WTC11 (cell line): ENCODE data around the gene RIN3.

Experiments used
- ATF2 ChIP-seq: sonication (generic); formaldehyde crosslinking; IDR thresholded peaks from 2 replicates; pipeline ENCODE4 v1.8.1; 2022; ENCODE audit warnings: low read depth, missing genetic modification reagents, borderline replicate concordance
- IRF1 ChIP-seq: sonication (generic); formaldehyde crosslinking; IDR thresholded peaks from 2 replicates; pipeline ENCODE4 v1.8.0; 2023; ENCODE audit warnings: missing genetic modification reagents
- TEAD1 ChIP-seq: sonication (generic); formaldehyde crosslinking; IDR thresholded peaks from 2 replicates; pipeline ENCODE4 v1.8.0; 2022; ENCODE audit warnings: mild to moderate bottlenecking, missing genetic modification reagents
- TF ChIP-seq, protein P1 (sequence below): fragments of 200-600 bp; IDR thresholded peaks from 2 replicates; pipeline ENCODE4 v1.8.0; 2022; ENCODE audit warnings: antibody characterized with exemption
- TF ChIP-seq, protein P2 (sequence below): sonication (generic); formaldehyde crosslinking; IDR thresholded peaks from 2 replicates; pipeline ENCODE4 v1.8.1; 2022; ENCODE audit warnings: missing genetic modification reagents, borderline replicate concordance
- TF ChIP-seq, protein P3 (sequence below): sonication (generic); formaldehyde crosslinking; IDR thresholded peaks from 2 replicates; pipeline ENCODE4 v1.8.1; 2023; ENCODE audit warnings: mild to moderate bottlenecking, moderate library complexity, missing genetic modification reagents
- TF ChIP-seq, protein P4 (sequence below): sonication (generic); formaldehyde crosslinking; IDR thresholded peaks from 2 replicates; pipeline ENCODE4 v1.8.0; 2022; ENCODE audit warnings: mild to moderate bottlenecking, missing genetic modification reagents

GRCh38 chr14:92487513-92488133 is 26.0 kb upstream of the RIN3 start:
- TF ChIP-seq, protein P1, sequence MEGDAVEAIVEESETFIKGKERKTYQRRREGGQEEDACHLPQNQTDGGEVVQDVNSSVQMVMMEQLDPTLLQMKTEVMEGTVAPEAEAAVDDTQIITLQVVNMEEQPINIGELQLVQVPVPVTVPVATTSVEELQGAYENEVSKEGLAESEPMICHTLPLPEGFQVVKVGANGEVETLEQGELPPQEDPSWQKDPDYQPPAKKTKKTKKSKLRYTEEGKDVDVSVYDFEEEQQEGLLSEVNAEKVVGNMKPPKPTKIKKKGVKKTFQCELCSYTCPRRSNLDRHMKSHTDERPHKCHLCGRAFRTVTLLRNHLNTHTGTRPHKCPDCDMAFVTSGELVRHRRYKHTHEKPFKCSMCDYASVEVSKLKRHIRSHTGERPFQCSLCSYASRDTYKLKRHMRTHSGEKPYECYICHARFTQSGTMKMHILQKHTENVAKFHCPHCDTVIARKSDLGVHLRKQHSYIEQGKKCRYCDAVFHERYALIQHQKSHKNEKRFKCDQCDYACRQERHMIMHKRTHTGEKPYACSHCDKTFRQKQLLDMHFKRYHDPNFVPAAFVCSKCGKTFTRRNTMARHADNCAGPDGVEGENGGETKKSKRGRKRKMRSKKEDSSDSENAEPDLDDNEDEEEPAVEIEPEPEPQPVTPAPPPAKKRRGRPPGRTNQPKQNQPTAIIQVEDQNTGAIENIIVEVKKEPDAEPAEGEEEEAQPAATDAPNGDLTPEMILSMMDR: no peak
- TF ChIP-seq IRF1 (CRISPR knock-in tag) (no peak), TEAD1 (no peak), ATF2 (CRISPR knock-in tag) (no peak)
- TF ChIP-seq, protein P2, sequence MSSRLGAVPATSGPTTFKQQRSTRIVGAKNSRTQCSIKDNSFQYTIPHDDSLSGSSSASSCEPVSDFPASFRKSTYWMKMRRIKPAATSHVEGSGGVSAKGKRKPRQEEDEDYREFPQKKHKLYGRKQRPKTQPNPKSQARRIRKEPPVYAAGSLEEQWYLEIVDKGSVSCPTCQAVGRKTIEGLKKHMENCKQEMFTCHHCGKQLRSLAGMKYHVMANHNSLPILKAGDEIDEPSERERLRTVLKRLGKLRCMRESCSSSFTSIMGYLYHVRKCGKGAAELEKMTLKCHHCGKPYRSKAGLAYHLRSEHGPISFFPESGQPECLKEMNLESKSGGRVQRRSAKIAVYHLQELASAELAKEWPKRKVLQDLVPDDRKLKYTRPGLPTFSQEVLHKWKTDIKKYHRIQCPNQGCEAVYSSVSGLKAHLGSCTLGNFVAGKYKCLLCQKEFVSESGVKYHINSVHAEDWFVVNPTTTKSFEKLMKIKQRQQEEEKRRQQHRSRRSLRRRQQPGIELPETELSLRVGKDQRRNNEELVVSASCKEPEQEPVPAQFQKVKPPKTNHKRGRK: no peak
- TF ChIP-seq, protein P3, sequence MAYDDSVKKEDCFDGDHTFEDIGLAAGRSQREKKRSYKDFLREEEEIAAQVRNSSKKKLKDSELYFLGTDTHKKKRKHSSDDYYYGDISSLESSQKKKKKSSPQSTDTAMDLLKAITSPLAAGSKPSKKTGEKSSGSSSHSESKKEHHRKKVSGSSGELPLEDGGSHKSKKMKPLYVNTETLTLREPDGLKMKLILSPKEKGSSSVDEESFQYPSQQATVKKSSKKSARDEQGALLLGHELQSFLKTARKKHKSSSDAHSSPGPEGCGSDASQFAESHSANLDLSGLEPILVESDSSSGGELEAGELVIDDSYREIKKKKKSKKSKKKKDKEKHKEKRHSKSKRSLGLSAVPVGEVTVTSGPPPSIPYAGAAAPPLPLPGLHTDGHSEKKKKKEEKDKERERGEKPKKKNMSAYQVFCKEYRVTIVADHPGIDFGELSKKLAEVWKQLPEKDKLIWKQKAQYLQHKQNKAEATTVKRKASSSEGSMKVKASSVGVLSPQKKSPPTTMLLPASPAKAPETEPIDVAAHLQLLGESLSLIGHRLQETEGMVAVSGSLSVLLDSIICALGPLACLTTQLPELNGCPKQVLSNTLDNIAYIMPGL (CRISPR knock-in tag): no peak
- TF ChIP-seq, protein P4, sequence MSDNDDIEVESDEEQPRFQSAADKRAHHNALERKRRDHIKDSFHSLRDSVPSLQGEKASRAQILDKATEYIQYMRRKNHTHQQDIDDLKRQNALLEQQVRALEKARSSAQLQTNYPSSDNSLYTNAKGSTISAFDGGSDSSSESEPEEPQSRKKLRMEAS (CRISPR knock-in tag): no peak
